ENCODE results near the gene WDR17.

GRCh38 chr4:176142253-176142652 is 76.6 kb downstream of the WDR17 start:
- TF ChIP-seq CTCF (IDR thresholded peaks at IDR 0.05; ENCODE audit: insufficient read depth, low read depth, low read length) = no peak
- TF ChIP-seq EZH2 (IDR thresholded peaks at IDR 0.05; ENCODE audit: insufficient read depth, low read length) = no peak
